ENCODE results near the gene SYNJ2BP.

DNA sequence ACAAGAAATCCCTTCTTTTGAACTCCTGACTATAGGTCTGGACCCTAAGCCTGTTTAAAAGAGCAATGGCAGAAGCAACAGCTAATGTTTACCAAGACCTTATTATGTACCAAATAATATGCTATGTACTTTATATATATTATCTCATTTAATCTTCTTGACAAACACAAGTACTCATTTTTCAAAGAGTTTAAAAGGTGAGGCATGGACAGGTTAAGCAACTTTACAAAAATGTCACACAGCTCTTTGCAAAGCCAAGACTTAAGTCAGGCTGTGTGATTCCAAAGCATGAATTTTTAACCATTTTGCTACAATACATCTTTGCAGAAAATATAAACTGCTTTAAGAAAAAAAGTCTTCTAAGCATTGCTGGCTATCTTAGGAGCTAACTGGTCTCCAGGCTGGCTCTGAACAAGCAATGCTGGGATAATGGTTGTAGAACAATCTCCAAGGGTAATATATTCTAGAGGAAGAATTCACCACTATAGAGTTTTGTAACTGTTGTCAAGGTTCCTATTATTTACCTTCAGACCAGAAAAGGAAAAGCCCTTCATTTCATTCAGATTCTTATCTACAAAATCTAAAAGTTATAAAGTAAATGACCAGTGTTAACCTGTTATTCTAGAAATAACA lies 22.1 kb downstream of the SYNJ2BP start:
- TF ChIP-seq POLR2A (IDR thresholded peaks at IDR 0.05) (no peak), POLR2AphosphoS5 (IDR thresholded peaks at IDR 0.05) (no peak)
- TF ChIP-seq, protein P1, sequence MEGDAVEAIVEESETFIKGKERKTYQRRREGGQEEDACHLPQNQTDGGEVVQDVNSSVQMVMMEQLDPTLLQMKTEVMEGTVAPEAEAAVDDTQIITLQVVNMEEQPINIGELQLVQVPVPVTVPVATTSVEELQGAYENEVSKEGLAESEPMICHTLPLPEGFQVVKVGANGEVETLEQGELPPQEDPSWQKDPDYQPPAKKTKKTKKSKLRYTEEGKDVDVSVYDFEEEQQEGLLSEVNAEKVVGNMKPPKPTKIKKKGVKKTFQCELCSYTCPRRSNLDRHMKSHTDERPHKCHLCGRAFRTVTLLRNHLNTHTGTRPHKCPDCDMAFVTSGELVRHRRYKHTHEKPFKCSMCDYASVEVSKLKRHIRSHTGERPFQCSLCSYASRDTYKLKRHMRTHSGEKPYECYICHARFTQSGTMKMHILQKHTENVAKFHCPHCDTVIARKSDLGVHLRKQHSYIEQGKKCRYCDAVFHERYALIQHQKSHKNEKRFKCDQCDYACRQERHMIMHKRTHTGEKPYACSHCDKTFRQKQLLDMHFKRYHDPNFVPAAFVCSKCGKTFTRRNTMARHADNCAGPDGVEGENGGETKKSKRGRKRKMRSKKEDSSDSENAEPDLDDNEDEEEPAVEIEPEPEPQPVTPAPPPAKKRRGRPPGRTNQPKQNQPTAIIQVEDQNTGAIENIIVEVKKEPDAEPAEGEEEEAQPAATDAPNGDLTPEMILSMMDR (IDR thresholded peaks at IDR 0.05) = no peak

Measured in gastroesophageal sphincter (tissue), 3 donors.